ENCODE data around the gene JPH3.

DNA sequence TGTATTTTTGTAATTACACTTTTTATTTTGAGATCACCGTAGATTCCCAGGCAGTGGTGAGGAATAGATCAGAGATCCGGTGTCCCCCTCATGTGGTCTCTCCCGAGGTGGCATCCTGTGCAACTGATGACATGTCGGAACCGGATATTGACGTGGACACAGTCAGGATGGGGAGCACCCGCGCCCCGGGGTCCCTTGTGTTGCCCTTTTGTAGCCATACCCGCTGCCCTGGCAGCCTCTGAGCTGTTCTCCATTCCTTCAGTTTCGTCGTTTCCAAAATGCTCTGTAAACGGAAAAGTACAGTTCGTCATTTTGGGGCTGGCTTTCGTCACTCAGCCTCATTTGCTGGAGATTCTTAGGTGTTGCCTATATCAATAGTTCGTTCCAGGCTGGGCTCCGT is 14.2 kb downstream of the JPH3 start:
- TF ChIP-seq, protein P1, sequence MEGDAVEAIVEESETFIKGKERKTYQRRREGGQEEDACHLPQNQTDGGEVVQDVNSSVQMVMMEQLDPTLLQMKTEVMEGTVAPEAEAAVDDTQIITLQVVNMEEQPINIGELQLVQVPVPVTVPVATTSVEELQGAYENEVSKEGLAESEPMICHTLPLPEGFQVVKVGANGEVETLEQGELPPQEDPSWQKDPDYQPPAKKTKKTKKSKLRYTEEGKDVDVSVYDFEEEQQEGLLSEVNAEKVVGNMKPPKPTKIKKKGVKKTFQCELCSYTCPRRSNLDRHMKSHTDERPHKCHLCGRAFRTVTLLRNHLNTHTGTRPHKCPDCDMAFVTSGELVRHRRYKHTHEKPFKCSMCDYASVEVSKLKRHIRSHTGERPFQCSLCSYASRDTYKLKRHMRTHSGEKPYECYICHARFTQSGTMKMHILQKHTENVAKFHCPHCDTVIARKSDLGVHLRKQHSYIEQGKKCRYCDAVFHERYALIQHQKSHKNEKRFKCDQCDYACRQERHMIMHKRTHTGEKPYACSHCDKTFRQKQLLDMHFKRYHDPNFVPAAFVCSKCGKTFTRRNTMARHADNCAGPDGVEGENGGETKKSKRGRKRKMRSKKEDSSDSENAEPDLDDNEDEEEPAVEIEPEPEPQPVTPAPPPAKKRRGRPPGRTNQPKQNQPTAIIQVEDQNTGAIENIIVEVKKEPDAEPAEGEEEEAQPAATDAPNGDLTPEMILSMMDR (IDR thresholded peaks at IDR 0.05 in 4 of 5, conservative IDR thresholded peaks at IDR 0.05 in 1 of 5): no peak
- no peak for TF ChIP-seq POLR2A (IDR thresholded peaks at IDR 0.05)
